ENCODE measurements around the gene NUDT8. TPM values are rescaled to one million over a fixed set of nuclear protein-coding genes. Genes with fewer than 3 reads are reported as not detected.

NUDT8 gene
- total RNA-seq, 1 donor from 2014 or later, result 5.1 TPM

GRCh38 chr11:67644472-67645418 is 15.0 kb upstream of the NUDT8 start:
- H3K27me3 ChIP-seq (ENCODE audit: control insufficient read depth, insufficient read depth, low read length), result peaks cover 12% of the 10 kb centered on the region
- DNase-seq (ENCODE audit: low read depth), result no peak
- no peak overlapping the region for H3K4me3 ChIP-seq (ENCODE audit: low read depth, low read length)
- TF ChIP-seq CTCF (IDR thresholded peaks at IDR 0.05; ENCODE audit: insufficient read depth, low read length, poor library complexity, severe bottlenecking), result no peak
- no peaks in the 10 kb centered on the region for H3K36me3 ChIP-seq (ENCODE audit: control insufficient read depth, insufficient read depth, low read length)

GRCh38 chr11:67644042-67644441 is 14.3 kb upstream of the NUDT8 start:
- DNase-seq (ENCODE audit: low read depth), result no peak
- Histone ChIP-seq H3K36me3 (ENCODE audit: control insufficient read depth, insufficient read depth, low read length) (no peaks in the 10 kb centered on the region), H3K27me3 (ENCODE audit: control insufficient read depth, insufficient read depth, low read length) (peaks cover 18% of the 10 kb centered on the region), H3K4me3 (ENCODE audit: low read depth, low read length) (no peak overlapping the region)
- TF ChIP-seq CTCF (IDR thresholded peaks at IDR 0.05; ENCODE audit: insufficient read depth, low read length, poor library complexity, severe bottlenecking), result peak; percentile 26

- no peak for TF ChIP-seq CTCF (IDR thresholded peaks at IDR 0.05; ENCODE audit: insufficient read depth, low read length, poor library complexity, severe bottlenecking)
- H3K36me3 ChIP-seq (ENCODE audit: control insufficient read depth, insufficient read depth, low read length), result no peaks in the 10 kb centered on the region
- no peak overlapping the region for H3K4me3 ChIP-seq (ENCODE audit: low read depth, low read length)
- H3K27me3 ChIP-seq (ENCODE audit: control insufficient read depth, insufficient read depth, low read length), result peaks cover 20% of the 10 kb centered on the region
- no peak for DNase-seq (ENCODE audit: low read depth)
These were observed 12.7 kb upstream of the NUDT8 start for GRCh38 chr11:67642173-67643120.

DNA sequence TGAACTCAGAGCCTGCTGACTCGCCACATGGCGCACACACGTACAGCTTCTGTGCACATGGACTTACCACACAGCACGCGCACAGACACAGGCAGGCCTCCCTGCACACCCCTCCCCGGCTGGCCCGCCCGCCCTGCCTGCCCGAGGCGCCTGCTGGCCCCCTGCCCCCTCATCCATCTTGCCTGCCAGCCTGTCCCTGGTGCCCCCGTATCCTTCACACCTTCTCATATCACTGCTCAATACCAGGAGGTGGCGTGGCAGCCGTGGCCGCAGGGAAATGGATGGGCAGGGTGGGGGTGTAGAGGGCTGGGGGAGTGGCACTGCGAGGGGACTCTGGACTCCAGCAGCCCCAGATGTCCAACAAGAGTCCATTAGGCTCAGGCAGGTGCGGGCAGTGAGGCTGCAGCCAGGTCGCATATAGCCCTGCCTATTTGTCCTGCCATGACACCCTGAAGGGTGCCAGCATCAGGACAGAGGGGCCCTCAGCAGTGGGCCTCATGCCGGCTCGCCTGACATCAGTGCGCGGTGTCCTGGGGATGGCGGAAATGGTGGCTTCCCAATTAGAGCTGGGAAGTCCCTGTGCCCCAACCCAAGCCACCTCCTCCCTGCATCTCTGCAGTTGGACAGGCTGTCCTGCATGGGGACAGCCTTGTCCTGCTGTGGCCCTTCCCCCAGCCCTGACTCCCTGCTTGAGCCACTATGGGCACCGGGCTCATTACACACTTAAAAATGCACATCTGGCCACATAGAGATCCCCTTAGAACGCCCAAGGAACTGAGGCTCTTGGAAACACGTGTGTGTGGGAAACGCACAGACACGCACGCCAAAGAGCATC is 11.8 kb upstream of the NUDT8 start:
- DNase-seq (ENCODE audit: low read depth), result no peak
- TF ChIP-seq CTCF (IDR thresholded peaks at IDR 0.05; ENCODE audit: insufficient read depth, low read length, poor library complexity, severe bottlenecking), result no peak
- Histone ChIP-seq H3K36me3 (ENCODE audit: control insufficient read depth, insufficient read depth, low read length) (no peaks in the 10 kb centered on the region), H3K27me3 (ENCODE audit: control insufficient read depth, insufficient read depth, low read length) (peaks cover 20% of the 10 kb centered on the region), H3K4me3 (ENCODE audit: low read depth, low read length) (no peak overlapping the region)

- DNase-seq (ENCODE audit: low read depth), result no peak
- H3K36me3 ChIP-seq (ENCODE audit: control insufficient read depth, insufficient read depth, low read length), result no peaks in the 10 kb centered on the region
- TF ChIP-seq CTCF (IDR thresholded peaks at IDR 0.05; ENCODE audit: insufficient read depth, low read length, poor library complexity, severe bottlenecking), result no peak
- no peak overlapping the region for H3K4me3 ChIP-seq (ENCODE audit: low read depth, low read length)
- peaks cover 20% of the 10 kb centered on the region for H3K27me3 ChIP-seq (ENCODE audit: control insufficient read depth, insufficient read depth, low read length)
These were observed 11.1 kb upstream of the NUDT8 start for GRCh38 chr11:67640758-67641337.
